Neural cell (in vitro differentiated cells): ENCODE results near the gene HRH1.

Experiments used
- EZH2 ChIP-seq: fragments of 200-600, 300-800 bp; shearing (Covaris generic), sonication (generic); IDR thresholded peaks from 2 replicates; pipeline ENCODE4 v1.6.1; 2014; ENCODE audit warnings: antibody characterized with exemption, low read length, borderline replicate concordance, mild to moderate bottlenecking; ENCODE audit not compliant: insufficient read depth, poor library complexity, severe bottlenecking
- POLR2AphosphoS5 ChIP-seq: IDR thresholded peaks from 2 replicates; pipeline ENCODE4 v1.6.1; 2012
- RAD21 ChIP-seq: fragments of 450-650 bp; conservative IDR thresholded peaks from 2 replicates; pipeline ENCODE4 v1.6.1; 2014; ENCODE audit warnings: antibody characterized with exemption, mild to moderate bottlenecking, moderate library complexity
- SMC3 ChIP-seq: fragments of 450-650 bp; conservative IDR thresholded peaks from 2 replicates; pipeline ENCODE4 v1.6.1; 2014; ENCODE audit warnings: antibody characterized with exemption, mild to moderate bottlenecking, moderate library complexity; ENCODE audit not compliant: poor library complexity
- TF ChIP-seq, protein P1 (sequence below): fragments of 450-650 bp; IDR thresholded peaks from 2 replicates; pipeline ENCODE4 v1.5.1; 2014; ENCODE audit warnings: antibody characterized with exemption, mild to moderate bottlenecking, moderate library complexity; ENCODE audit not compliant: poor library complexity, severe bottlenecking

DNA sequence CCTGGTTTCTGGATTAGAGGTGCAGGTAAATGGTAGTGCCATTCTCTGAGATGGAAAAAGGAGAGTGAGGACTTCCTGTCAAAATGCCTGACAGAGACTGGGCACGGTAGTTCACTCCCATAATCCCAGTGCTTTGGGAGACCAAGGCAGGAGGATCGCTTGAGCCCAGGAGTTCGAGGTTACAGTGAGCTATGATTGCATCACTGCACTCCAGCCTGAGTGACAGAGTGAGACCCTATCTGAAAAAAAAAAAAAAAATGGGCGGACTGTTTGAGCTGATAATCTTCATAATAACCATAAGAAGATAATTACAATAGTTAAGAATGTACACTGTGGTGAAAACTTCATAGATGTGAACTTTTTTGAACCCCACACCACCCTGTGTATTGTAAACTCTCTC, 44.2 kb downstream of the HRH1 start:
- TF ChIP-seq, protein P1, sequence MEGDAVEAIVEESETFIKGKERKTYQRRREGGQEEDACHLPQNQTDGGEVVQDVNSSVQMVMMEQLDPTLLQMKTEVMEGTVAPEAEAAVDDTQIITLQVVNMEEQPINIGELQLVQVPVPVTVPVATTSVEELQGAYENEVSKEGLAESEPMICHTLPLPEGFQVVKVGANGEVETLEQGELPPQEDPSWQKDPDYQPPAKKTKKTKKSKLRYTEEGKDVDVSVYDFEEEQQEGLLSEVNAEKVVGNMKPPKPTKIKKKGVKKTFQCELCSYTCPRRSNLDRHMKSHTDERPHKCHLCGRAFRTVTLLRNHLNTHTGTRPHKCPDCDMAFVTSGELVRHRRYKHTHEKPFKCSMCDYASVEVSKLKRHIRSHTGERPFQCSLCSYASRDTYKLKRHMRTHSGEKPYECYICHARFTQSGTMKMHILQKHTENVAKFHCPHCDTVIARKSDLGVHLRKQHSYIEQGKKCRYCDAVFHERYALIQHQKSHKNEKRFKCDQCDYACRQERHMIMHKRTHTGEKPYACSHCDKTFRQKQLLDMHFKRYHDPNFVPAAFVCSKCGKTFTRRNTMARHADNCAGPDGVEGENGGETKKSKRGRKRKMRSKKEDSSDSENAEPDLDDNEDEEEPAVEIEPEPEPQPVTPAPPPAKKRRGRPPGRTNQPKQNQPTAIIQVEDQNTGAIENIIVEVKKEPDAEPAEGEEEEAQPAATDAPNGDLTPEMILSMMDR = no peak
- TF ChIP-seq POLR2AphosphoS5 (no peak), SMC3 (no peak), EZH2 (no peak), RAD21 (no peak)
